CD4-positive, alpha-beta T cell (primary cell): ENCODE data around the gene PPP2R5C. TPM values are rescaled to one million over a fixed set of nuclear protein-coding genes. Genes with fewer than 3 reads are reported as not detected.

Source experiments
- ATAC-seq: fragments of 200-7000 bp; cut with Tn5 transposase; one replicate; pipeline ENCODE4 v1.10.0; 2022; ENCODE audit warnings: mild to moderate bottlenecking; ENCODE audit not compliant: poor library complexity
- CTCF ChIA-PET: fragments of 350-600 bp; sonication (Branson Sonifier 250); formaldehyde crosslinking; loops from one replicate; lab custom pipeline; 2021; ENCODE audit warnings: antibody characterized with exemption, inconsistent platforms; lab: Charles Lee
- POLR2A ChIA-PET: fragments of 350-600 bp; sonication (Branson Sonifier 250); formaldehyde crosslinking; loops from one replicate; lab custom pipeline; 2021; ENCODE audit warnings: antibody characterized with exemption, inconsistent platforms; lab: Charles Lee
- DNase-seq, 14 experiments: peaks; one replicate each; pipeline ENCODE4 v3.0.0-alpha.2; 2013 to 2020; ENCODE audit warnings: mixed read lengths in 2 of 14
- H3K27ac ChIP-seq, 2 donors: one replicate each; pipeline versions ENCODE4 v1.5.1 to v1.7.0; 2013; ENCODE audit warnings: low read length in 2 of 2, low read depth in 1 of 2, mild to moderate bottlenecking in 1 of 2
- H3K27me3 ChIP-seq, 2 experiments: 1 replicate in 1 of 2; 2 replicates in 1 of 2; pipeline versions ENCODE4 v1.6.1 to v1.7.0; 2013; ENCODE audit warnings: low read length in 2 of 2, control low read depth in 1 of 2, mild to moderate bottlenecking in 1 of 2, moderate library complexity in 1 of 2; ENCODE audit not compliant: insufficient read depth in 2 of 2, control insufficient read depth in 1 of 2
- H3K36me3 ChIP-seq: one replicate; pipeline ENCODE4 v1.6.1; 2013; ENCODE audit warnings: low read length, control low read depth; ENCODE audit not compliant: insufficient read depth
- H3K4me1 ChIP-seq: one replicate; pipeline ENCODE4 v1.6.1; 2013; ENCODE audit warnings: low read length, control low read depth; ENCODE audit not compliant: insufficient read depth
- H3K4me3 ChIP-seq: one replicate; pipeline ENCODE4 v1.5.1; 2013; ENCODE audit warnings: mild to moderate bottlenecking, low read length, moderate library complexity
- H3K9me3 ChIP-seq, 2 experiments: 1 replicate in 1 of 2; 2 replicates in 1 of 2; pipeline versions ENCODE4 v1.6.1 to v1.7.0; 2013; ENCODE audit warnings: low read length in 2 of 2, mild to moderate bottlenecking in 2 of 2, control low read depth in 1 of 2, moderate library complexity in 1 of 2; ENCODE audit not compliant: control insufficient read depth in 1 of 2, insufficient read depth in 1 of 2
- H3K27ac Mint-ChIP-seq: one replicate; pipeline ENCODE4 v1.8.0; 2020; ENCODE audit warnings: mixed read lengths
- H3K27me3 Mint-ChIP-seq: one replicate; pipeline ENCODE4 v1.8.0; 2021; ENCODE audit warnings: mixed read lengths
- H3K36me3 Mint-ChIP-seq: one replicate; pipeline ENCODE4 v1.8.0; 2021; ENCODE audit warnings: low read depth, mixed read lengths
- H3K4me1 Mint-ChIP-seq: one replicate; pipeline ENCODE4 v1.8.0; 2021; ENCODE audit warnings: low read depth, mixed read lengths
- H3K4me3 Mint-ChIP-seq: one replicate; pipeline ENCODE4 v1.8.0; 2020; ENCODE audit warnings: mild to moderate bottlenecking, mixed read lengths
- H3K9me3 Mint-ChIP-seq: one replicate; pipeline ENCODE4 v1.8.0; 2020; ENCODE audit warnings: mixed read lengths
- intact Hi-C, 2 experiments: fragments of 100-400 bp; cut with DNase I in 1 of 2; cut with micrococcal nuclease in 1 of 2; formaldehyde crosslinking; loops; one replicate each; pipeline versions ENCODE4 v1.15.1 to v1.9.0; 2023 to 2025; cut with DNase I, micrococcal nuclease
- total RNA-seq, 174 experiments: library from RNA in 2 of 174; stranded (reverse) in 2 of 174; gene quantifications; one replicate each; pipeline ENCODE4 v1.2.3 and lab custom pipeline; 2021 to 2026
- TF ChIP-seq, protein P1 (sequence below): fragments of 200-600 bp; IDR thresholded peaks from one replicate; pipeline ENCODE4 v1.8.0; 2022; ENCODE audit warnings: antibody characterized with exemption, mild to moderate bottlenecking

Gene PPP2R5C
- total RNA-seq, 2 experiments from 2014 or later: 463 to 487 TPM

DNA sequence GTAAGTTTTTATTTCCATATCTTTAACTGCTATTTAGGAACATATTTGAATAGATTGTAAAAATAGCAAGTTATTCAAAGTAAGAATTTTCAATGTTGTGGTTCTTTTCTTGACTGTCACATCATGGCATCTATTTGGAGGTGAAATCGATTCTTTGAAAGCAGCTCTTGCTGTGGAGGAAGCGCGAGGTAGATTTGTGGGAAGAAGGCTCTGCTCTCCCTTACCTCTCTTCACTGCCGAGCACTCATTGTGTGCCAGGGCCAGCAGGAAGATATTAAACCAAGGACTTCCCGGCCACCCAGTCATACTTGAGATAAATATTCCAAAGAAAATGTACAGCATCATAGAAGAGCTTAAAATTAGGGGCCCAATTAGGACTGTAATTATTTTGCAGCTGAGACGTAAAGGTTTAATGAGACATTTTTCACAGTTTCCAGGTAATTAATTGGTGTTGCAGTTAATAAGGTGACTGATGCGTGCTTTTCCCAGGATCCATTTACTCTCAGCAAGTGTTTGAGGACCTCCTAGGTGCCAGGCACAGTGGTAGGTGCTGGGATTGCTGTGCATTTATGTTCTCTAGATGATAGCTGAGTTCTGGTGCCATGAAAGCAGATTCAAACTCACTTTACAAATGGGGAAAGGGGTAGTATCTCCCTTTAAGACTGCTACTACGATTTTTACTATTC is 113.7 kb downstream of the PPP2R5C start:
- ChIA-PET POLR2A (interaction anchor here (1.1 to 1.9 kb wide), 8 partner anchors 21 to 153 kb away, joined by 3 to 14 read pairs (median 6); no protein-coding TSS in a partner anchor), CTCF (interaction anchor here (1.1 to 1.9 kb wide), 3 partner anchors 18 to 168 kb away, joined by 3 to 7 read pairs (median 6); no protein-coding TSS in a partner anchor)
- no peak for ATAC-seq
- peak overlapping the region; percentile 13 for H3K4me3 Mint-ChIP-seq
- Histone ChIP-seq H3K4me3 (no peak overlapping the region), H3K36me3 (peaks cover 35% of the 10 kb centered on the region), H3K9me3 (no peaks in the 10 kb centered on the region), H3K27me3 (no peaks in the 10 kb centered on the region), H3K27ac (peak overlapping the region; percentile 56 to 64), H3K4me1 (peaks cover 60% of the 10 kb centered on the region)
- H3K36me3 Mint-ChIP-seq: peaks cover 63% of the 10 kb centered on the region
- H3K4me1 Mint-ChIP-seq: peaks cover 86% of the 10 kb centered on the region
- H3K9me3 Mint-ChIP-seq: no peaks in the 10 kb centered on the region
- TF ChIP-seq, protein P1, sequence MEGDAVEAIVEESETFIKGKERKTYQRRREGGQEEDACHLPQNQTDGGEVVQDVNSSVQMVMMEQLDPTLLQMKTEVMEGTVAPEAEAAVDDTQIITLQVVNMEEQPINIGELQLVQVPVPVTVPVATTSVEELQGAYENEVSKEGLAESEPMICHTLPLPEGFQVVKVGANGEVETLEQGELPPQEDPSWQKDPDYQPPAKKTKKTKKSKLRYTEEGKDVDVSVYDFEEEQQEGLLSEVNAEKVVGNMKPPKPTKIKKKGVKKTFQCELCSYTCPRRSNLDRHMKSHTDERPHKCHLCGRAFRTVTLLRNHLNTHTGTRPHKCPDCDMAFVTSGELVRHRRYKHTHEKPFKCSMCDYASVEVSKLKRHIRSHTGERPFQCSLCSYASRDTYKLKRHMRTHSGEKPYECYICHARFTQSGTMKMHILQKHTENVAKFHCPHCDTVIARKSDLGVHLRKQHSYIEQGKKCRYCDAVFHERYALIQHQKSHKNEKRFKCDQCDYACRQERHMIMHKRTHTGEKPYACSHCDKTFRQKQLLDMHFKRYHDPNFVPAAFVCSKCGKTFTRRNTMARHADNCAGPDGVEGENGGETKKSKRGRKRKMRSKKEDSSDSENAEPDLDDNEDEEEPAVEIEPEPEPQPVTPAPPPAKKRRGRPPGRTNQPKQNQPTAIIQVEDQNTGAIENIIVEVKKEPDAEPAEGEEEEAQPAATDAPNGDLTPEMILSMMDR: no peak
- intact Hi-C loops: loop anchor here in 1 of 2 experiments (2.0 to 5.0 kb wide), 2 partner anchors 20 to 33 kb away; no protein-coding TSS in a partner anchor
- DNase-seq: no peak
- no peaks in the 10 kb centered on the region for H3K27me3 Mint-ChIP-seq
- peak overlapping the region; percentile 79 for H3K27ac Mint-ChIP-seq

DNA sequence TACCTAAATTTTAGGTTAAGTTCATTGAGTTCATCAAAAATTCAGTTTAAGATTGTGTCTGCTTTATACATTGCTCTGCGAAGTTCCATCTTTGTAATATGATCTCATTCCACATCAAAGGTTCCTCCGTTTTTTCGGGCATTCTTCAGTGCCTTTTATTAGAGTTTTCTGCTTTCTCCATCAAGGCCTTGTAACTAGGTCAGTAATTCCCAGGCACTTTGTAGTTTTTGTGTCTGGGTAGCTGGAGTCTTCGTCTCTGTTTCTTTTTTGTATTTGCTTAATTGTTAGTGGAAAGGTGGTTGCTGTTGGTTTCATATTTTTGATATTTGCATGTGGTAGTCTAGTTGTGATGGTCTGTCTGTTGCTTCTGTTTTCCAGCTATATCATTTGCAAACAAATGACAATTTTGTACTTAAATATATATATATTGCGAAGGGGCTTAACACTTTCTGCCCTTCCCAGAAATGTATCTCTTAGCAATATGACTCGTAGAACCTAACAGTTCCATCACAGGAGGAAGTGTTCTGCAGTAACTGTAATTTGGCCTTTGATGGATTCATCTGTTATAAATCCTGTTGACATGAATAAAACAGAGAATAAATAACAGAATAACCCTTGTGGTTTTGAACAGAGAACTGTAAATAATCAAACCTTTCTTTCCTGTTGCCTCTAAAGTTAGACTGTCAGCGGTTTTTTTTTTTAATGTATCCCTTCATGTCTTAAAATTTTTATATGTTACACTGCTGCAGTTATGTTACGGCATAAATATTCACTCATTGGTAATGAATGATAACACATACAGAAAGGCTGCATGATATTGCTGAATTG is 114.4 kb downstream of the PPP2R5C start:
- Mint-ChIP-seq H3K4me3 (peak overlapping the region; percentile 61), H3K36me3 (peaks cover 61% of the 10 kb centered on the region), H3K27ac (peak overlapping the region; percentile 79), H3K9me3 (no peaks in the 10 kb centered on the region), H3K27me3 (no peaks in the 10 kb centered on the region), H3K4me1 (peaks cover 84% of the 10 kb centered on the region)
- TF ChIP-seq, protein P1: no peak
- ChIA-PET CTCF (interaction anchor here (1.1 to 1.9 kb wide), 2 partner anchors 105 to 169 kb away, joined by 3 to 7 read pairs; no protein-coding TSS in a partner anchor), POLR2A (interaction anchor here (1.1 to 1.9 kb wide), 7 partner anchors 21 to 154 kb away, joined by 3 to 14 read pairs (median 6); no protein-coding TSS in a partner anchor)
- intact Hi-C loops: loop anchor here in 1 of 2 experiments (1.0 to 5.0 kb wide), 6 partner anchors 21 to 169 kb away; partner anchors contain the start of gene DYNC1H1
- Histone ChIP-seq H3K4me3 (peak overlapping the region; percentile 27), H3K36me3 (peaks cover 38% of the 10 kb centered on the region), H3K27me3 (no peaks in the 10 kb centered on the region), H3K9me3 (no peaks in the 10 kb centered on the region), H3K27ac (peak overlapping the region; percentile 56 to 64), H3K4me1 (peaks cover 60% of the 10 kb centered on the region)
- peak in 1 of 14 experiments; percentile 42 for DNase-seq
- ATAC-seq: peak; percentile 25

DNA sequence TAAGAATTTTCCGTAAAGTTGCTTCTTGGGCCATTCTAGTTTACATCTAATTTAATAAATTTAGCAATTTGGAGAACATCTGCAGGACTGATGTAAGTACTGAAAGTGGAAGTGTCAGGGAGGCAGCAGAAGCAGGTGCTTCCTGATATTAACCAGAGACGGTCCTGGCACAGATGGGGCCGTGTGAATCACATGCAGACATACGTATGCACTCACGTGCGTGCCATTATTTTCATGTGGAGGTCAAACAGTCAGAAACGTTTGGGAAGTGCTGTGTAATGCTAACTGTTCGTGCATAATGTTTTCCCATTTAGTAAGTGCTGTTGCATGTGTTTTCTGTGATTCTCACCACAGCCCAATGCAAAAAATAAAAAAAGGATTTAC is 115.0 kb downstream of the PPP2R5C start:
- intact Hi-C loops: loop anchor here in 1 of 2 experiments (1.0 to 5.0 kb wide), 5 partner anchors 34 to 169 kb away; partner anchors contain the start of gene DYNC1H1
- peaks cover 60% of the 10 kb centered on the region for H3K4me1 ChIP-seq
- no peaks in the 10 kb centered on the region for H3K9me3 Mint-ChIP-seq
- H3K4me3 Mint-ChIP-seq: peak overlapping the region; percentile 61
- CTCF ChIA-PET: interaction anchor here (1.1 kb wide), 1 partner anchor 170 kb away, joined by 3 read pairs; no protein-coding TSS in a partner anchor
- POLR2A ChIA-PET: interaction anchor here (1.7 to 1.9 kb wide), 3 partner anchors 61 to 84 kb away, joined by 6 to 14 read pairs (median 6); no protein-coding TSS in a partner anchor
- DNase-seq (peak; percentile 34 to 92 (median 64)), ATAC-seq (peak; percentile 93)
- TF ChIP-seq, protein P1: no peak
- H3K27ac Mint-ChIP-seq: peak overlapping the region; percentile 79
- peaks cover 43% of the 10 kb centered on the region for H3K36me3 ChIP-seq
- no peaks in the 10 kb centered on the region for H3K27me3 ChIP-seq
- H3K36me3 Mint-ChIP-seq: peaks cover 63% of the 10 kb centered on the region
- H3K4me1 Mint-ChIP-seq: peaks cover 78% of the 10 kb centered on the region
- H3K27me3 Mint-ChIP-seq: no peaks in the 10 kb centered on the region
- peak overlapping the region; percentile 27 for H3K4me3 ChIP-seq
- H3K27ac ChIP-seq: peak overlapping the region; percentile 56 to 64
- no peaks in the 10 kb centered on the region for H3K9me3 ChIP-seq
